ENCODE data around the gene ADM5. TPM values are rescaled to one million over a fixed set of nuclear protein-coding genes. Genes with fewer than 3 reads are reported as not detected.
A peak's percentile ranks its signal among the peaks of the same experiment; 100 is the strongest.

Gene ADM5
- total RNA-seq, 2 donors from 2014 or later: 4.1 to 8.1 TPM

GRCh38 chr19:49652551-49653465, 36.6 kb upstream of the ADM5 start:
- Mint-ChIP-seq H3K36me3 (ENCODE audit: insufficient read depth in 2 of 2) (peaks cover 6 to 8% of the 10 kb centered on the region in 2 donors), H3K9me3 (no peaks in the 10 kb centered on the region), H3K27me3 (ENCODE audit: low read depth) (no peaks in the 10 kb centered on the region), H3K27ac (no peak overlapping the region), H3K4me1 (ENCODE audit: low read depth) (peaks cover 4% of the 10 kb centered on the region), H3K4me3 (no peak overlapping the region)
- ATAC-seq (replicated peaks in 1 of 2): no peak
- no peak for DNase-seq

GRCh38 chr19:49653466-49653806, 36.0 kb upstream of the ADM5 start:
- H3K27ac Mint-ChIP-seq: no peak overlapping the region
- ATAC-seq (replicated peaks in 1 of 2): no peak
- no peak for DNase-seq
- H3K4me1 Mint-ChIP-seq (ENCODE audit: low read depth): peaks cover 4% of the 10 kb centered on the region
- H3K4me3 Mint-ChIP-seq: no peak overlapping the region
- peaks cover 6 to 8% of the 10 kb centered on the region in 2 donors for H3K36me3 Mint-ChIP-seq (ENCODE audit: insufficient read depth in 2 of 2)
- no peaks in the 10 kb centered on the region for H3K27me3 Mint-ChIP-seq (ENCODE audit: low read depth)
- no peaks in the 10 kb centered on the region for H3K9me3 Mint-ChIP-seq

- no peak for DNase-seq
- Mint-ChIP-seq H3K36me3 (ENCODE audit: insufficient read depth in 2 of 2) (peaks cover 6 to 8% of the 10 kb centered on the region in 2 donors), H3K27ac (no peak overlapping the region)
Observed at GRCh38 chr19:49654581-49654980, 34.8 kb upstream of the ADM5 start.

GRCh38 chr19:49655570-49656455, 33.6 kb upstream of the ADM5 start:
- H3K27ac Mint-ChIP-seq: no peak overlapping the region
- H3K36me3 Mint-ChIP-seq (ENCODE audit: insufficient read depth in 2 of 2): peaks cover 7 to 9% of the 10 kb centered on the region in 2 donors
- H3K9me3 Mint-ChIP-seq: no peaks in the 10 kb centered on the region
- no peak overlapping the region for H3K4me3 Mint-ChIP-seq
- H3K27me3 Mint-ChIP-seq (ENCODE audit: low read depth): no peaks in the 10 kb centered on the region
- peaks cover 4% of the 10 kb centered on the region for H3K4me1 Mint-ChIP-seq (ENCODE audit: low read depth)
- ATAC-seq (replicated peaks in 1 of 2) (no peak), DNase-seq (no peak)

More at GRCh38 chr19:49654581-49654980, 34.8 kb upstream of the ADM5 start:
- Mint-ChIP-seq H3K4me1 (ENCODE audit: low read depth) (peaks cover 4% of the 10 kb centered on the region), H3K27me3 (ENCODE audit: low read depth) (no peaks in the 10 kb centered on the region), H3K4me3 (no peak overlapping the region), H3K9me3 (no peaks in the 10 kb centered on the region)
- ATAC-seq (replicated peaks in 1 of 2): no peak

GRCh38 chr19:49656456-49657109, 32.8 kb upstream of the ADM5 start:
- no peak overlapping the region for H3K27ac Mint-ChIP-seq
- no peak overlapping the region for H3K4me3 Mint-ChIP-seq
- H3K27me3 Mint-ChIP-seq (ENCODE audit: low read depth): no peaks in the 10 kb centered on the region
- DNase-seq (no peak), ATAC-seq (replicated peaks in 1 of 2) (no peak)
- peaks cover 7 to 8% of the 10 kb centered on the region in 2 donors for H3K36me3 Mint-ChIP-seq (ENCODE audit: insufficient read depth in 2 of 2)
- H3K4me1 Mint-ChIP-seq (ENCODE audit: low read depth): peaks cover 4% of the 10 kb centered on the region
- H3K9me3 Mint-ChIP-seq: no peaks in the 10 kb centered on the region

- no peaks in the 10 kb centered on the region for H3K27me3 Mint-ChIP-seq (ENCODE audit: low read depth)
- H3K9me3 Mint-ChIP-seq: no peaks in the 10 kb centered on the region
- peaks cover 7 to 8% of the 10 kb centered on the region in 2 donors for H3K36me3 Mint-ChIP-seq (ENCODE audit: insufficient read depth in 2 of 2)
- no peak overlapping the region for H3K27ac Mint-ChIP-seq
- ATAC-seq (replicated peaks in 1 of 2) (no peak), DNase-seq (no peak)
- peaks cover 6% of the 10 kb centered on the region for H3K4me1 Mint-ChIP-seq (ENCODE audit: low read depth)
- H3K4me3 Mint-ChIP-seq: no peak overlapping the region
Observed at GRCh38 chr19:49657493-49658138, 31.8 kb upstream of the ADM5 start.

- DNase-seq (no peak), ATAC-seq (replicated peaks in 1 of 2) (no peak)
- H3K27me3 Mint-ChIP-seq (ENCODE audit: low read depth): no peaks in the 10 kb centered on the region
- H3K36me3 Mint-ChIP-seq (ENCODE audit: insufficient read depth in 2 of 2): peaks cover 7 to 8% of the 10 kb centered on the region in 2 donors
- no peaks in the 10 kb centered on the region for H3K9me3 Mint-ChIP-seq
- H3K4me1 Mint-ChIP-seq (ENCODE audit: low read depth): peaks cover 11% of the 10 kb centered on the region
- H3K27ac Mint-ChIP-seq: no peak overlapping the region
- no peak overlapping the region for H3K4me3 Mint-ChIP-seq
Observed at GRCh38 chr19:49658139-49658517, 31.3 kb upstream of the ADM5 start.

- H3K27me3 Mint-ChIP-seq (ENCODE audit: low read depth): no peaks in the 10 kb centered on the region
- DNase-seq: no peak
- H3K4me1 Mint-ChIP-seq (ENCODE audit: low read depth): peaks cover 17% of the 10 kb centered on the region
- H3K27ac Mint-ChIP-seq: no peak overlapping the region
- no peak for ATAC-seq (replicated peaks in 1 of 2)
- no peak overlapping the region for H3K4me3 Mint-ChIP-seq
- H3K9me3 Mint-ChIP-seq: no peaks in the 10 kb centered on the region
- H3K36me3 Mint-ChIP-seq (ENCODE audit: insufficient read depth in 2 of 2): peaks cover 7 to 8% of the 10 kb centered on the region in 2 donors
Observed at GRCh38 chr19:49658566-49659442, 30.6 kb upstream of the ADM5 start.

- H3K27me3 Mint-ChIP-seq (ENCODE audit: low read depth): no peaks in the 10 kb centered on the region
- no peaks in the 10 kb centered on the region for H3K9me3 Mint-ChIP-seq
- no peak overlapping the region for H3K4me3 Mint-ChIP-seq
- no peak for DNase-seq
- H3K4me1 Mint-ChIP-seq (ENCODE audit: low read depth): peaks cover 24% of the 10 kb centered on the region
- ATAC-seq (replicated peaks in 1 of 2): no peak
- H3K27ac Mint-ChIP-seq: no peak overlapping the region
- H3K36me3 Mint-ChIP-seq (ENCODE audit: insufficient read depth in 2 of 2): peaks cover 5 to 13% of the 10 kb centered on the region in 2 donors
Observed at GRCh38 chr19:49660338-49660961, 28.9 kb upstream of the ADM5 start.

GRCh38 chr19:49662011-49662410, 27.4 kb upstream of the ADM5 start:
- ATAC-seq (replicated peaks in 1 of 2) (no peak), DNase-seq (no peak)
- H3K4me1 Mint-ChIP-seq (ENCODE audit: low read depth): peaks cover 33% of the 10 kb centered on the region
- H3K9me3 Mint-ChIP-seq: no peaks in the 10 kb centered on the region
- H3K36me3 Mint-ChIP-seq (ENCODE audit: insufficient read depth in 2 of 2): peaks cover 4 to 15% of the 10 kb centered on the region in 2 donors
- no peaks in the 10 kb centered on the region for H3K27me3 Mint-ChIP-seq (ENCODE audit: low read depth)
- H3K27ac Mint-ChIP-seq: no peak overlapping the region
- no peak overlapping the region for H3K4me3 Mint-ChIP-seq

- DNase-seq: no peak
- peaks cover 40% of the 10 kb centered on the region for H3K4me1 Mint-ChIP-seq (ENCODE audit: low read depth)
- peak overlapping the region; percentile 91 for H3K27ac Mint-ChIP-seq
- no peaks in the 10 kb centered on the region for H3K27me3 Mint-ChIP-seq (ENCODE audit: low read depth)
- H3K36me3 Mint-ChIP-seq (ENCODE audit: insufficient read depth in 2 of 2): peaks cover 2 to 12% of the 10 kb centered on the region in 2 donors
- peak overlapping the region; percentile 95 to 98 for H3K4me3 Mint-ChIP-seq
- no peaks in the 10 kb centered on the region for H3K9me3 Mint-ChIP-seq
- ATAC-seq (replicated peaks in 1 of 2): no peak
Observed at GRCh38 chr19:49663224-49663623, 26.2 kb upstream of the ADM5 start.

All from activated T-cell treated with anti-CD3 and anti-CD28 coated beads, Interleukin-2, amount 50 U/mL, for 72 hours (primary cell).